ENCODE measurements around the gene ASXL1. TPM values are rescaled to one million over a fixed set of nuclear protein-coding genes. Genes with fewer than 3 reads are reported as not detected.

The ASXL1 gene
- total RNA-seq, 1 donor from 2014 or later = 71.9 TPM

DNA sequence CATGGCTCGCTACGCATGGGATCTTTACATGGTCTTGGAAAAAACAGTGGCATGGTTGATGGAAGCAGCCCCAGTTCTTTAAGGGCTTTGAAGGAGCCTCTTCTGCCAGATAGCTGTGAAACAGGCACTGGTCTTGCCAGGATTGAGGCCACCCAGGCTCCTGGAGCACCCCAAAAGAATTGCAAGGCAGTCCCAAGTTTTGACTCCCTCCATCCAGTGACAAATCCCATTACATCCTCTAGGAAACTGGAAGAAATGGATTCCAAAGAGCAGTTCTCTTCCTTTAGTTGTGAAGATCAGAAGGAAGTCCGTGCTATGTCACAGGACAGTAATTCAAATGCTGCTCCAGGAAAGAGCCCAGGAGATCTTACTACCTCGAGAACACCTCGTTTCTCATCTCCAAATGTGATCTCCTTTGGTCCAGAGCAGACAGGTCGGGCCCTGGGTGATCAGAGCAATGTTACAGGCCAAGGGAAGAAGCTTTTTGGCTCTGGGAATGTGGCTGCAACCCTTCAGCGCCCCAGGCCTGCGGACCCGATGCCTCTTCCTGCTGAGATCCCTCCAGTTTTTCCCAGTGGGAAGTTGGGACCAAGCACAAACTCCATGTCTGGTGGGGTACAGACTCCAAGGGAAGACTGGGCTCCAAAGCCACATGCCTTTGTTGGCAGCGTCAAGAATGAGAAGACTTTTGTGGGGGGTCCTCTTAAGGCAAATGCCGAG lies 78.2 kb downstream of the ASXL1 start:
- H3K4me1 ChIP-seq = peaks cover 18% of the 10 kb centered on the region
- H3K36me3 ChIP-seq = peaks cover 100% of the 10 kb centered on the region
- TF ChIP-seq, protein P1, sequence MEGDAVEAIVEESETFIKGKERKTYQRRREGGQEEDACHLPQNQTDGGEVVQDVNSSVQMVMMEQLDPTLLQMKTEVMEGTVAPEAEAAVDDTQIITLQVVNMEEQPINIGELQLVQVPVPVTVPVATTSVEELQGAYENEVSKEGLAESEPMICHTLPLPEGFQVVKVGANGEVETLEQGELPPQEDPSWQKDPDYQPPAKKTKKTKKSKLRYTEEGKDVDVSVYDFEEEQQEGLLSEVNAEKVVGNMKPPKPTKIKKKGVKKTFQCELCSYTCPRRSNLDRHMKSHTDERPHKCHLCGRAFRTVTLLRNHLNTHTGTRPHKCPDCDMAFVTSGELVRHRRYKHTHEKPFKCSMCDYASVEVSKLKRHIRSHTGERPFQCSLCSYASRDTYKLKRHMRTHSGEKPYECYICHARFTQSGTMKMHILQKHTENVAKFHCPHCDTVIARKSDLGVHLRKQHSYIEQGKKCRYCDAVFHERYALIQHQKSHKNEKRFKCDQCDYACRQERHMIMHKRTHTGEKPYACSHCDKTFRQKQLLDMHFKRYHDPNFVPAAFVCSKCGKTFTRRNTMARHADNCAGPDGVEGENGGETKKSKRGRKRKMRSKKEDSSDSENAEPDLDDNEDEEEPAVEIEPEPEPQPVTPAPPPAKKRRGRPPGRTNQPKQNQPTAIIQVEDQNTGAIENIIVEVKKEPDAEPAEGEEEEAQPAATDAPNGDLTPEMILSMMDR (IDR thresholded peaks at IDR 0.05) = no peak
- no peak overlapping the region for H3K4me3 ChIP-seq
- no peaks in the 10 kb centered on the region for H3K9me3 ChIP-seq
- DNase-seq (no peak), ATAC-seq (no peak)
- intact Hi-C loops (cut with DNase I) = no loop called here
- H3K27me3 ChIP-seq (ENCODE audit: low read depth) = no peaks in the 10 kb centered on the region
- H3K27ac ChIP-seq = no peak overlapping the region

DNA sequence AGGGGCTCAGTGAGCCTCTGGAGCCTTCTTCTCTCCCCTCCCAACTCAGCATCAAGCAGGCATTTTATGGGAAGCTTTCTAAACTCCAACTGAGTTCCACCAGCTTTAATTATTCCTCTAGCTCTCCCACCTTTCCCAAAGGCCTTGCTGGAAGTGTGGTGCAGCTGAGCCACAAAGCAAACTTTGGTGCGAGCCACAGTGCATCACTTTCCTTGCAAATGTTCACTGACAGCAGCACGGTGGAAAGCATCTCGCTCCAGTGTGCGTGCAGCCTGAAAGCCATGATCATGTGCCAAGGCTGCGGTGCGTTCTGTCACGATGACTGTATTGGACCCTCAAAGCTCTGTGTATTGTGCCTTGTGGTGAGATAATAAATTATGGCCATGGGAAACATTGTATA lies 78.8 kb downstream of the ASXL1 start:
- intact Hi-C loops (cut with DNase I) = no loop called here

DNA sequence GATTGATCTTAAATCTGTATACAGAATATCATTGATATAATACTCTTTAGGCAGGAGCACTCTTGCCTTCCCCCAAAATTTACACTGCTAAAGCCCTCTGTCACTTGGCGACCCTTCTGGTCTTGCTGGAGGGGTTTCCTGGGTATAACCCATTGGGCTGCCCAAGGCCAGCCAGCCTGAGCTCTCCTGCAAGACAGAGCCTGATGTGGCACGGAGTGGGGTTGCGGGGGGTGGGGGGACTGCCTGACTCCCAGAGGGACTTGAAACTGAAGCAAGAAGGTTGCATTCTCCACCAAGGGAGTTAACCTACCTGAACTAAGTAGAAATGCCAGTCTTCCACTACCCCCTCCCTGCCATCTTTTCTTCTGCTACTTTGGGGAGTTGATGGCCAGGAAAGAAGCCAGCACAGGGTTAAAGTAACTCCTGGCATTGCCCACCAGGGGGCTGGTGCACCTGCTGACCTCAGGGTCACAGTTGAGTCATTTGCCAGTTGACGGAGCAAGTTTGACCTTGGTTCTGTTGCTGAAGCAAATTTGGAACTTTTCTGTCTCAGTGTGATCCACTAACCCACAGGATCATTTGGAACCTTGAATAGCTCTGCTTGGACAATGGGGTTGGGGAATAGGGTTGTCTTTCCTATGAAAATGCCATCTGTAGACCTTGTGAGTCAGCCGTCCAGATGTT lies 79.4 kb downstream of the ASXL1 start:
- peaks cover 99% of the 10 kb centered on the region for H3K36me3 ChIP-seq
- no peaks in the 10 kb centered on the region for H3K27me3 ChIP-seq (ENCODE audit: low read depth)
- H3K4me3 ChIP-seq = no peak overlapping the region
- no peak for DNase-seq
- no peak overlapping the region for H3K27ac ChIP-seq
- TF ChIP-seq, protein P1 (IDR thresholded peaks at IDR 0.05) = peak; percentile 15
- no peak for ATAC-seq
- intact Hi-C loops (cut with DNase I) = no loop called here
- H3K9me3 ChIP-seq = no peaks in the 10 kb centered on the region
- peaks cover 6% of the 10 kb centered on the region for H3K4me1 ChIP-seq

More for the DNA sequence above, 78.8 kb downstream of the ASXL1 start:
- no peak overlapping the region for H3K27ac ChIP-seq
- no peak for DNase-seq
- TF ChIP-seq, protein P1 (IDR thresholded peaks at IDR 0.05) = no peak
- H3K4me3 ChIP-seq = no peak overlapping the region
- no peaks in the 10 kb centered on the region for H3K27me3 ChIP-seq (ENCODE audit: low read depth)
- ATAC-seq = no peak
- peaks cover 100% of the 10 kb centered on the region for H3K36me3 ChIP-seq
- peaks cover 12% of the 10 kb centered on the region for H3K4me1 ChIP-seq
- no peaks in the 10 kb centered on the region for H3K9me3 ChIP-seq

DNA sequence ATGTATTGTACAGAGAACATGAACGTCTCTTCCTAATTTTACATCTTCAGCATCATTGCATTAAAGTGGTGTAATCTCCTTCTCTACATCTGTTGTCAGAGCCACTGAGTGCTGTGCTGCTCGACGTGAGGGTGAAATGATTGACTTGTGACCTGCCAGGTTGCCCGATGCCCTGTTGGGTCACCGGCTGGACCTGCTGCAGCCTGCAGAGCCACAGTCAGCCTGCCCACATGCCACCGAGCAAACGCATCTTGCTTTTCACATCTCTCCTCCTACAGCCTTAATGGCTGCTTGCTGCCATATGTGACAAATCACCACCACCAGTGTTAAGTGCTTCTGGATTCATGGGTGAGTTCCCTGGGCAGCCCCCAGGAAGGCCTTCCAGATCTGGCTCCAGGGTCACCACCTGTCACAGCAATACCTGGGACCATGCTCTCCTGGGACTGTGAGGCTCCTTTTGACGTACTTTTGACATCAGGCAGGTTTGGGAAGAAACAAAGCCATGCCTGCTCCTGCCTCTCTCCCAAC lies 80.3 kb downstream of the ASXL1 start:
- H3K27me3 ChIP-seq (ENCODE audit: low read depth) = no peaks in the 10 kb centered on the region
- no peak overlapping the region for H3K27ac ChIP-seq
- no peak overlapping the region for H3K4me3 ChIP-seq
- TF ChIP-seq, protein P1 (IDR thresholded peaks at IDR 0.05) = no peak
- peaks cover 99% of the 10 kb centered on the region for H3K36me3 ChIP-seq
- DNase-seq (no peak), ATAC-seq (no peak)
- no peaks in the 10 kb centered on the region for H3K9me3 ChIP-seq
- intact Hi-C loops (cut with DNase I) = no loop called here
- no peaks in the 10 kb centered on the region for H3K4me1 ChIP-seq

DNA sequence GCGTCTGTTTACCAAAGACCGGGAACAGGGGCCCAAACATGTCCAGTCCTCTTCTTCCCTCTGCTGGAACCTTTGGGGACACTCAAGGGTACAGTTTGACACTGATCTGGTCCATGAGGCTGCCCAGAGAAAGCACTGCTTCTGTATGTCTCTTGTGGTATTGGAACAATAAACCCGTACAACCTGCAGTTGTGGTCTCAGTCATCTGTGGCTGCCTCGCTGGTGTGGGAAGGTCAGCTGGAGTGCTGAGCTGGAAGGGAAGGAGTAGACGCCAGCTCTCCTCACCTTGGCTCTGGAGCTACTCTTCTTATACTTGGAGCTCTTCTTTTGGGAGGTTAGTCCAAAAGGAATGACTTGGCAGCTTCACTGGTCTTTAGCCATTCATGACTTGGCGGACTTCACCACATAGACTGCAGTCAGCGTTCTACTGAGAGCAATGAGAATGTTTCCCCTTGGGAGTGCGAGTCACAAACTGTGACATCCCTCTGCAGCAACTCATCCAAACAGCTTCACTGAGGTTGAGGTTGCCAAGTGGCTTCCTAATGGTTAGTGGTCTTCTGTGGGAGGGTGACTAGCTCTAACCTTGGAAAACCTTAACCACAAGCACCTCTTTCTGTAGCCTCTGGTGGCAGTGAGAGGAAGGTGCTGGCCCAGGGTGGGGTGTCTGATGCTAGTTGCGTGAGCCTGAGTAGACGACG lies 81.2 kb downstream of the ASXL1 start:
- TF ChIP-seq, protein P1 (IDR thresholded peaks at IDR 0.05) = no peak

More for the DNA sequence above, 81.2 kb downstream of the ASXL1 start:
- intact Hi-C loops (cut with DNase I) = no loop called here
- no peaks in the 10 kb centered on the region for H3K9me3 ChIP-seq
- ATAC-seq = no peak
- DNase-seq = no peak
- H3K27ac ChIP-seq = no peak overlapping the region
- peaks cover 98% of the 10 kb centered on the region for H3K36me3 ChIP-seq
- H3K4me3 ChIP-seq = no peak overlapping the region
- no peaks in the 10 kb centered on the region for H3K27me3 ChIP-seq (ENCODE audit: low read depth)
- H3K4me1 ChIP-seq = no peaks in the 10 kb centered on the region
